Measurements from ENCODE around the gene TMPRSS13.
"Not testable (repeated sequence)": the region's sequence is repeated elsewhere in the genome, so short reads cannot be mapped to it uniquely, and the experiment has no call there.

The TMPRSS13 gene

GRCh38 chr11:117950301-117950700 lies 21.1 kb upstream of the TMPRSS13 start:
- H3K4me3 ChIP-seq (replicated peaks in 1 of 2; ENCODE audit: low read depth in 2 of 2, low read length in 2 of 2): no peak overlapping the region
- peak in 1 of 2 donors; percentile 5 for DNase-seq (ENCODE audit: low read depth in 2 of 2)

DNA sequence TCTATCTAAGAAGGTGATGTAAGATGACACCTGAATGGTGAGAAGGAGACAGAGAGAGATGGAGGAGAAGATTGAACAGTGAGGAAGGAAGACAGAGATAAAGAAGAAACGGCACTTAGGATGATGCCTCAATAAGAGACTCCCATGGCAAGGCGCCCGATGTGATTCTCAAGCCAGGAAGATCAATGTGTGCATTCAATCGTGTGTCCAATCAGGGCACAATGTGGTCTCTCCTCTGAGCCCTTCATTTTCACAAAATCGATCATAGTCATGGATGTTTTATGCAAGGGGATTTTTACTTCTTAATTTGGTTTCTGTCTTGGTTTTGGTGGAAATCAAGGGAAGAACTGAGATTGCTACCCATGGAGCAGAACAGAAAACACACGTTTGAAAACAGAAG lies 19.9 kb upstream of the TMPRSS13 start:
- H3K4me3 ChIP-seq (replicated peaks in 1 of 2; ENCODE audit: low read depth in 2 of 2, low read length in 2 of 2): no peak overlapping the region
- DNase-seq (ENCODE audit: low read depth in 2 of 2): no peak
- no peak for TF ChIP-seq CTCF (IDR thresholded peaks at IDR 0.05; ENCODE audit: low read depth, low read length)

More at GRCh38 chr11:117950301-117950700, 21.1 kb upstream of the TMPRSS13 start:
- no peak for TF ChIP-seq CTCF (IDR thresholded peaks at IDR 0.05; ENCODE audit: low read depth, low read length)

- H3K4me3 ChIP-seq (replicated peaks in 1 of 2; ENCODE audit: low read depth in 2 of 2, low read length in 2 of 2): not testable (repeated sequence)
Observed at GRCh38 chr11:117948466-117948865, 19.3 kb upstream of the TMPRSS13 start.

GRCh38 chr11:117947751-117948150 lies 18.5 kb upstream of the TMPRSS13 start:
- H3K4me3 ChIP-seq (replicated peaks in 1 of 2; ENCODE audit: low read depth in 2 of 2, low read length in 2 of 2): not testable (repeated sequence)

More at GRCh38 chr11:117948466-117948865, 19.3 kb upstream of the TMPRSS13 start:
- not testable (repeated sequence) for DNase-seq (ENCODE audit: low read depth in 2 of 2)

DNA sequence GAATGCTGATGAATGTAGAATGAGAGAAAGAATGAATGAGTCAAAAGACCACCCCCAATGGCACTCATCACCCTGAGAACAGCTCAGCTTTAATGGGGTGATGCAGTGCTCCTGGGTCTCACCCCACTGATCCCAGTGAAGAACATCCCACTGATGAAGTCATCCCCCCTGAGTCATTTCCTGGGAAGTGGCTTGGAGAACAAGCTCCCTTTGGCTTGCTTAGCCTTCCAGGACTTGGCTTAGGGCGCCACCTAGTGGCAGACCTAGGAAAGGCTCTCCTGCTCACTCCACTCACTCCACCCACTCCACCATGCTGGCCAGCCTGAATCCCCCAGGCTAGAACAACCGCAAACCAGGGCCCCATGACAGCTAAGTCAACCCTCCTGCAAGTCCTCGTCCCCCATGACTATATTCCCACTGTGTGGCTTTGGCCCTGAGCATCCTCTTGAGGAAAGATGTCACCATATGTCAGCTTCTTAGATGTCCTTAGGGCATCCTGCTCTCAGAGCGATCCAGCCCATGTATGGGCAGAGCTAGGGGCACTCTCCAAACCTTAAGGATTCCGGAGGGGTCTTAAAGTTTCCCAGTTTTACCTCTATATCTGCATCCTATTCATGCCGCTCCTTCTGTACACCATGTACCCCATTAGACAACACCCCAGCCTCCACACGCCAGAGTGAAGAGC lies 17.8 kb upstream of the TMPRSS13 start:
- peak; percentile 94 for TF ChIP-seq CTCF (IDR thresholded peaks at IDR 0.05; ENCODE audit: low read depth, low read length)
- H3K4me3 ChIP-seq (replicated peaks in 1 of 2; ENCODE audit: low read depth in 2 of 2, low read length in 2 of 2): no peak overlapping the region
- peak; percentile 92 to 94 for DNase-seq (ENCODE audit: low read depth in 2 of 2)

More at GRCh38 chr11:117947751-117948150, 18.5 kb upstream of the TMPRSS13 start:
- DNase-seq (ENCODE audit: low read depth in 2 of 2): not testable (repeated sequence)

GRCh38 chr11:117946156-117946841 lies 17.1 kb upstream of the TMPRSS13 start:
- TF ChIP-seq CTCF (IDR thresholded peaks at IDR 0.05; ENCODE audit: low read depth, low read length): no peak
- no peak overlapping the region for H3K4me3 ChIP-seq (replicated peaks in 1 of 2; ENCODE audit: low read depth in 2 of 2, low read length in 2 of 2)
- no peak for DNase-seq (ENCODE audit: low read depth in 2 of 2)

DNA sequence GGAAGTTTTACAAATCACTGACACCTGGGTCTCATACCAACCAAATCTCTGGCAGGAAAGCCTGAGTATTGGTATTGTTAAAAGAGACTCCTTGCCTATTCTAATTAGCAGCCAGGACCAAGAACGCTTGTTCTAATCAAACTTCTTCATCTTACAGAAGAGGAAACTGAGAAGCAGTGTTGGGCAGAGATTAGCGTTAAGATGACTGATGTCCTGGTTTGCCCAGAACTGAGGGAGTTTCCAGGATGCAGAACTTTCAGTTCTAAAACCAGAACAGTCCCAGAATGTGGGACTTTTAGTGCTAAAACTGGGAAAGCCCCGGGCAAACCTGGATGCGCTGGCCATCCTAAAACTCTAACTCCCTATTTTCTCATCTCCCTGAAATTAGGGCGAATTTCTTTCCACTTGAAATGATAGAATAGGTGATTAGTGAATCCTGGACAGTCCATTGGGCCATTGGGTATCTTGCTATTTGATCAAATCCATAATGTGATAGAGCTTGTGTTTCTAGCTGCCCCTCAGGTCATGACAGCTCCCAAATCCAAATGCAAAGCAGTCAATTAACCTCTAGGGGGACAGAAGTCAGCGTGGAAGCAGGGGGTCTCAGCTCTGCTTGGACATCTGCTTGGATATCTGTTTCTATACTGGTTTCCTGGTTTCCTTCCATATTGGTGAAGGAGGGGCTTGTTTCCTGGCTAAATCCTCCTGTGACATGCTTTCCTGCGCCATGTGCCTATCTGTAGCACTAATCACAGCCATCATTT lies 16.0 kb upstream of the TMPRSS13 start:
- TF ChIP-seq CTCF (IDR thresholded peaks at IDR 0.05; ENCODE audit: low read depth, low read length): no peak
- H3K4me3 ChIP-seq (replicated peaks in 1 of 2; ENCODE audit: low read depth in 2 of 2, low read length in 2 of 2): no peak overlapping the region
- no peak for DNase-seq (ENCODE audit: low read depth in 2 of 2)

Data from cardiac fibroblast (primary cell).